HEK293 (cell line): Measurements from ENCODE around the gene POLR3GL.

Source experiments
- CTCF ChIA-PET: fragments of 350-600 bp; formaldehyde crosslinking; extraction: SDS; loops from one replicate; lab custom pipeline; 2021; ENCODE audit warnings: antibody characterized with exemption; lab: Yijun Ruan, JAX
- POLR2A ChIA-PET: fragments of 300-600 bp; formaldehyde crosslinking; extraction: SDS; loops from one replicate; lab custom pipeline; 2020; ENCODE audit warnings: antibody characterized with exemption, inconsistent platforms; lab: Yijun Ruan, JAX
- H3K27ac ChIP-seq: fragments of 200-500 bp; sonication (Bioruptor generic); 2 replicates; pipeline ENCODE4 v1.5.1; 2014; ENCODE audit warnings: low read depth, low read length, control low read depth, inconsistent platforms; ENCODE audit errors: extremely low read depth
- H3K36me3 ChIP-seq, 2 experiments: fragments of 200-500 bp in 1 of 2; sonication (Bioruptor generic) in 1 of 2; 1 replicate in 1 of 2; 2 replicates in 1 of 2; pipeline ENCODE4 v1.5.1; 2014 to 2017; ENCODE audit warnings: inconsistent platforms in 2 of 2, low read length in 2 of 2; ENCODE audit not compliant: control insufficient read depth in 2 of 2, insufficient read depth in 1 of 2
- H3K4me1 ChIP-seq: fragments of 200-500 bp; sonication (Bioruptor generic); 2 replicates; pipeline ENCODE4 v1.5.1; 2014; ENCODE audit warnings: mild to moderate bottlenecking, low read length, inconsistent platforms; ENCODE audit not compliant: control insufficient read depth, insufficient read depth
- H3K4me3 ChIP-seq: 2 replicates; pipeline ENCODE4 v1.5.1; 2011; ENCODE audit warnings: low read depth, mild to moderate bottlenecking, control low read depth, low read length, moderate library complexity
- H3K9me3 ChIP-seq: fragments of 200-500 bp; sonication (Bioruptor generic); 2 replicates; pipeline ENCODE4 v1.5.1; 2014; ENCODE audit warnings: low read depth, low read length, inconsistent platforms; ENCODE audit not compliant: control insufficient read depth, insufficient read depth
- GLIS2 ChIP-seq: fragments of 450-650 bp; formaldehyde crosslinking; IDR thresholded peaks from 2 replicates; pipeline ENCODE4 v1.5.1; 2016; ENCODE audit warnings: missing biosample characterization, missing genetic modification characterization
- KLF1 ChIP-seq: fragments of 450-650 bp; formaldehyde crosslinking; IDR thresholded peaks from 2 replicates; pipeline ENCODE4 v1.5.1; 2016; ENCODE audit warnings: missing biosample characterization, missing genetic modification characterization
- KLF10 ChIP-seq: fragments of 450-650 bp; IDR thresholded peaks from 2 replicates; pipeline ENCODE4 v1.5.1; 2018; ENCODE audit warnings: missing biosample characterization, mild to moderate bottlenecking, missing genetic modification characterization
- KLF16 ChIP-seq: fragments of 450-650 bp; formaldehyde crosslinking; IDR thresholded peaks from 2 replicates; pipeline ENCODE4 v1.5.1; 2017; ENCODE audit warnings: missing biosample characterization, missing genetic modification characterization
- KLF9 ChIP-seq: fragments of 450-650 bp; formaldehyde crosslinking; IDR thresholded peaks from 2 replicates; pipeline ENCODE4 v1.5.1; 2016; ENCODE audit warnings: missing biosample characterization, missing genetic modification characterization, low read depth
- PRDM1 ChIP-seq: fragments of 450-650 bp; formaldehyde crosslinking; IDR thresholded peaks from 2 replicates; pipeline ENCODE4; 2016; ENCODE audit warnings: missing biosample characterization, missing genetic modification characterization
- PRDM10 ChIP-seq: fragments of 450-650 bp; formaldehyde crosslinking; IDR thresholded peaks from 2 replicates; pipeline ENCODE4 v1.5.1; 2016; ENCODE audit warnings: missing biosample characterization, missing genetic modification characterization
- ZBTB21 ChIP-seq: fragments of 450-650 bp; formaldehyde crosslinking; IDR thresholded peaks from 2 replicates; pipeline ENCODE4 v1.5.1; 2017; ENCODE audit warnings: missing biosample characterization, missing genetic modification characterization
- ZFP69B ChIP-seq: fragments of 450-650 bp; formaldehyde crosslinking; IDR thresholded peaks from 2 replicates; pipeline ENCODE4 v1.5.1; 2016; ENCODE audit warnings: missing biosample characterization, missing genetic modification characterization
- ZIC2 ChIP-seq: fragments of 450-650 bp; formaldehyde crosslinking; IDR thresholded peaks from 2 replicates; pipeline ENCODE4 v1.5.1; 2016; ENCODE audit warnings: missing biosample characterization, missing genetic modification characterization
- ZNF335 ChIP-seq: fragments of 450-650 bp; formaldehyde crosslinking; conservative IDR thresholded peaks from 2 replicates; pipeline ENCODE4 v1.5.1; 2016; ENCODE audit warnings: missing biosample characterization, missing genetic modification characterization
- ZNF341 ChIP-seq: fragments of 450-650 bp; formaldehyde crosslinking; IDR thresholded peaks from 2 replicates; pipeline ENCODE4; 2016; ENCODE audit warnings: low read depth, missing biosample characterization, missing genetic modification characterization
- ZNF391 ChIP-seq: fragments of 450-650 bp; formaldehyde crosslinking; IDR thresholded peaks from 2 replicates; pipeline ENCODE4 v1.5.1; 2016; ENCODE audit warnings: low read depth, missing biosample characterization, missing genetic modification characterization, borderline replicate concordance
- ZNF394 ChIP-seq: fragments of 450-650 bp; formaldehyde crosslinking; IDR thresholded peaks from 2 replicates; pipeline ENCODE4 v1.5.1; 2016; ENCODE audit warnings: missing biosample characterization, missing genetic modification characterization, mild to moderate bottlenecking, moderate library complexity, borderline replicate concordance
- ZNF423 ChIP-seq: fragments of 450-650 bp; formaldehyde crosslinking; IDR thresholded peaks from 2 replicates; pipeline ENCODE4 v1.5.1; 2016; ENCODE audit warnings: missing biosample characterization, missing genetic modification characterization
- ZNF555 ChIP-seq: fragments of 450-650 bp; formaldehyde crosslinking; conservative IDR thresholded peaks from 2 replicates; pipeline ENCODE4 v1.5.1; 2017; ENCODE audit warnings: missing biosample characterization, mild to moderate bottlenecking, missing genetic modification characterization, inconsistent platforms
- ZNF580 ChIP-seq: fragments of 450-650 bp; formaldehyde crosslinking; IDR thresholded peaks from 2 replicates; pipeline ENCODE4 v1.5.1; 2016; ENCODE audit warnings: missing biosample characterization, missing genetic modification characterization
- ZNF596 ChIP-seq: fragments of 450-650 bp; IDR thresholded peaks from 2 replicates; pipeline ENCODE4 v1.5.0; 2018; ENCODE audit warnings: missing biosample characterization, mild to moderate bottlenecking, missing genetic modification characterization, moderate library complexity
- ZNF600 ChIP-seq: fragments of 450-650 bp; formaldehyde crosslinking; IDR thresholded peaks from 2 replicates; pipeline ENCODE4 v1.5.1; 2016; ENCODE audit warnings: missing biosample characterization, missing genetic modification characterization
- ZNF660 ChIP-seq: fragments of 450-650 bp; IDR thresholded peaks from 2 replicates; pipeline ENCODE4 v1.5.1; 2018; ENCODE audit warnings: missing biosample characterization, mild to moderate bottlenecking, missing genetic modification characterization
- ZSCAN30 ChIP-seq: fragments of 450-650 bp; IDR thresholded peaks from 2 replicates; pipeline ENCODE4 v1.5.1; 2018; ENCODE audit warnings: missing biosample characterization, mild to moderate bottlenecking, missing genetic modification characterization, moderate library complexity
- TF ChIP-seq, protein P1 (sequence below): fragments of 450-650 bp; formaldehyde crosslinking; IDR thresholded peaks from 2 replicates; pipeline ENCODE4 v1.5.1; 2016; ENCODE audit warnings: missing biosample characterization, missing genetic modification characterization
- TF ChIP-seq, protein P2 (sequence below): fragments of 450-650 bp; formaldehyde crosslinking; IDR thresholded peaks from 2 replicates; pipeline ENCODE4 v1.5.1; 2016; ENCODE audit warnings: missing biosample characterization, missing genetic modification characterization
- TF ChIP-seq, protein P3 (sequence below): fragments of 450-650 bp; formaldehyde crosslinking; optimal IDR thresholded peaks from 2 replicates; pipeline ENCODE3; 2016; ENCODE audit warnings: missing biosample characterization, mild to moderate bottlenecking, missing genetic modification characterization
- TF ChIP-seq, protein P4 (sequence below): fragments of 450-650 bp; formaldehyde crosslinking; IDR thresholded peaks from 2 replicates; pipeline ENCODE4 v1.5.1; 2017; ENCODE audit warnings: missing biosample characterization, missing genetic modification characterization

The POLR3GL gene

DNA sequence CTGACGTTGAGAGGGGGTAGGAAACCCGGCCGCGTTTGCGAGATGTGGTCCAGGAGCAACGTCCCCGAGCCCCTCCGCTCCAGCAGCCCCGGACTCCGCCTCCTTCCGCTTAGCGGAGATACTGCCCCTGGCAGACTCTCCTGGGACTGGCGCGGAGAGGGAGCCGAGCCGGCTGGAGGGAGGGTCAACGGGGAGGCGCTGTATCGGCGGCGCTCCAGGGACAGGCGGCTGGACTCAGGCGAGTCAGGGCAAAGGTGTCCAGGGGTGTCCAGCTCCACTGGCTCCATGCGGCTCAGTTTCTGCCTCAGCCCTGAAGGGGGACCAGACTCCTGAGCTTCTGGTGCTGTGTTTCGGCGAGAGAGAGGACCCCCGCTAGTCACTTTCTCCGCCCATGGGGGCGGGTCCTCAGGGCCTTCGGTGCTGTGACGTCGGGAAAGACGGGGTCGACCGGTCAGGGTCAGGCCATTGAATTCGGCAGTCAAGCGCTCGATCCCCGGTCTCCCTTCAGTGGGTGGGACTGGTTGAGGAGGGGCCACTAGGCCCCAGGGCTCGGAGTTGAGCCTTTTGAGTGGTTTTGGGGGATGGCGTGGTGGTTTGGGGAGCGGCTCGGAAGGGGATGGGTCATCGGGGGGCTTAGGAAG lies 3.9 kb upstream of the POLR3GL start:
- POLR2A ChIA-PET: interaction anchor here (0.6 to 0.9 kb wide), 2 partner anchors 69 to 101 kb away, joined by 3 read pairs; no protein-coding TSS in a partner anchor
- Histone ChIP-seq H3K27ac (peak overlapping the region; percentile 33; the same call in 1 of the 2 replicates), H3K36me3 (no peaks in the 10 kb centered on the region), H3K4me1 (peaks cover 12% of the 10 kb centered on the region), H3K9me3 (no peaks in the 10 kb centered on the region), H3K4me3 (peak overlapping the region; percentile 56)
- CTCF ChIA-PET: no interaction called here
- TF ChIP-seq ZSCAN30 (tag by site-specific recombination) (peak; percentile 25; the same call in 1 of the 2 replicates), KLF10 (tag by site-specific recombination) (0 out of 2 replicates have a peak, but pooled peaks have one; percentile 12), ZIC2 (tag by site-specific recombination) (peak; percentile 68), ZNF555 (no peak), ZNF596 (tag by site-specific recombination) (no peak), ZFP69B (tag by site-specific recombination) (peak; percentile 36; the same call in 1 of the 2 replicates), ZNF341 (peak; percentile 95), ZNF600 (peak; percentile 89), KLF1 (peak; percentile 53; the same call in 1 of the 2 replicates), GLIS2 (tag by site-specific recombination) (peak; percentile 98), KLF9 (tag by site-specific recombination) (peak; percentile 62; the same call in 1 of the 2 replicates), PRDM10 (tag by site-specific recombination) (peak; percentile 96), ZBTB21 (tag by site-specific recombination) (peak; percentile 58), ZNF394 (tag by site-specific recombination) (0 out of 2 replicates have a peak, but pooled peaks have one; percentile 11), ZNF580 (no peak), ZNF391 (tag by site-specific recombination) (peak; percentile 35; the same call in 1 of the 2 replicates), ZNF335 (peak; percentile 95), KLF16 (tag by site-specific recombination) (peak; percentile 73; the same call in 1 of the 2 replicates), ZNF660 (tag by site-specific recombination) (0 out of 2 replicates have a peak, but pooled peaks have one; percentile 28), ZNF423 (tag by site-specific recombination) (peak; percentile 89), PRDM1 (tag by site-specific recombination) (peak; percentile 25; the same call in 1 of the 2 replicates)
- TF ChIP-seq, protein P1, sequence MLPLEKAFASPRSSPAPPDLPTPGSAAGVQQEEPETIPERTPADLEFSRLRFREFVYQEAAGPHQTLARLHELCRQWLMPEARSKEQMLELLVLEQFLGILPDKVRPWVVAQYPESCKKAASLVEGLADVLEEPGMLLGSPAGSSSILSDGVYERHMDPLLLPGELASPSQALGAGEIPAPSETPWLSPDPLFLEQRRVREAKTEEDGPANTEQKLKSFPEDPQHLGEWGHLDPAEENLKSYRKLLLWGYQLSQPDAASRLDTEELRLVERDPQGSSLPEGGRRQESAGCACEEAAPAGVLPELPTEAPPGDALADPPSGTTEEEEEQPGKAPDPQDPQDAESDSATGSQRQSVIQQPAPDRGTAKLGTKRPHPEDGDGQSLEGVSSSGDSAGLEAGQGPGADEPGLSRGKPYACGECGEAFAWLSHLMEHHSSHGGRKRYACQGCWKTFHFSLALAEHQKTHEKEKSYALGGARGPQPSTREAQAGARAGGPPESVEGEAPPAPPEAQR (tag by site-specific recombination): no peak
- TF ChIP-seq, protein P2, sequence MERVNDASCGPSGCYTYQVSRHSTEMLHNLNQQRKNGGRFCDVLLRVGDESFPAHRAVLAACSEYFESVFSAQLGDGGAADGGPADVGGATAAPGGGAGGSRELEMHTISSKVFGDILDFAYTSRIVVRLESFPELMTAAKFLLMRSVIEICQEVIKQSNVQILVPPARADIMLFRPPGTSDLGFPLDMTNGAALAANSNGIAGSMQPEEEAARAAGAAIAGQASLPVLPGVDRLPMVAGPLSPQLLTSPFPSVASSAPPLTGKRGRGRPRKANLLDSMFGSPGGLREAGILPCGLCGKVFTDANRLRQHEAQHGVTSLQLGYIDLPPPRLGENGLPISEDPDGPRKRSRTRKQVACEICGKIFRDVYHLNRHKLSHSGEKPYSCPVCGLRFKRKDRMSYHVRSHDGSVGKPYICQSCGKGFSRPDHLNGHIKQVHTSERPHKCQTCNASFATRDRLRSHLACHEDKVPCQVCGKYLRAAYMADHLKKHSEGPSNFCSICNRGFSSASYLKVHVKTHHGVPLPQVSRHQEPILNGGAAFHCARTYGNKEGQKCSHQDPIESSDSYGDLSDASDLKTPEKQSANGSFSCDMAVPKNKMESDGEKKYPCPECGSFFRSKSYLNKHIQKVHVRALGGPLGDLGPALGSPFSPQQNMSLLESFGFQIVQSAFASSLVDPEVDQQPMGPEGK (tag by site-specific recombination): peak; percentile 88
- TF ChIP-seq, protein P3, sequence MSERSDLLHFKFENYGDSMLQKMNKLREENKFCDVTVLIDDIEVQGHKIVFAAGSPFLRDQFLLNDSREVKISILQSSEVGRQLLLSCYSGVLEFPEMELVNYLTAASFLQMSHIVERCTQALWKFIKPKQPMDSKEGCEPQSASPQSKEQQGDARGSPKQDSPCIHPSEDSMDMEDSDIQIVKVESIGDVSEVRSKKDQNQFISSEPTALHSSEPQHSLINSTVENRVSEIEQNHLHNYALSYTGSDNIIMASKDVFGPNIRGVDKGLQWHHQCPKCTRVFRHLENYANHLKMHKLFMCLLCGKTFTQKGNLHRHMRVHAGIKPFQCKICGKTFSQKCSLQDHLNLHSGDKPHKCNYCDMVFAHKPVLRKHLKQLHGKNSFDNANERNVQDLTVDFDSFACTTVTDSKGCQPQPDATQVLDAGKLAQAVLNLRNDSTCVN (tag by site-specific recombination): peak; percentile 38
- TF ChIP-seq, protein P4, sequence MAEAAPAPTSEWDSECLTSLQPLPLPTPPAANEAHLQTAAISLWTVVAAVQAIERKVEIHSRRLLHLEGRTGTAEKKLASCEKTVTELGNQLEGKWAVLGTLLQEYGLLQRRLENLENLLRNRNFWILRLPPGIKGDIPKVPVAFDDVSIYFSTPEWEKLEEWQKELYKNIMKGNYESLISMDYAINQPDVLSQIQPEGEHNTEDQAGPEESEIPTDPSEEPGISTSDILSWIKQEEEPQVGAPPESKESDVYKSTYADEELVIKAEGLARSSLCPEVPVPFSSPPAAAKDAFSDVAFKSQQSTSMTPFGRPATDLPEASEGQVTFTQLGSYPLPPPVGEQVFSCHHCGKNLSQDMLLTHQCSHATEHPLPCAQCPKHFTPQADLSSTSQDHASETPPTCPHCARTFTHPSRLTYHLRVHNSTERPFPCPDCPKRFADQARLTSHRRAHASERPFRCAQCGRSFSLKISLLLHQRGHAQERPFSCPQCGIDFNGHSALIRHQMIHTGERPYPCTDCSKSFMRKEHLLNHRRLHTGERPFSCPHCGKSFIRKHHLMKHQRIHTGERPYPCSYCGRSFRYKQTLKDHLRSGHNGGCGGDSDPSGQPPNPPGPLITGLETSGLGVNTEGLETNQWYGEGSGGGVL (tag by site-specific recombination): peak; percentile 71
